GM18498 (cell line): ENCODE measurements around the gene NANOS3.
"Not testable (repeated sequence)": the region's sequence is repeated elsewhere in the genome, so short reads cannot be mapped to it uniquely, and the experiment has no call there.

ENCODE experiments used
- ATAC-seq: cut with Tn5 transposase; IDR thresholded peaks from one replicate; pipeline ENCODE4 v1.9.1; 2021; ENCODE audit warnings: mild to moderate bottlenecking, moderate library complexity; ENCODE audit not compliant: unreplicated experiment

Gene NANOS3

GRCh38 chr19:13842291-13843103 lies 34.4 kb upstream of the NANOS3 start:
- peak; percentile 21 for ATAC-seq

- ATAC-seq, result no peak
These were observed 33.6 kb upstream of the NANOS3 start for GRCh38 chr19:13843104-13843921.

DNA sequence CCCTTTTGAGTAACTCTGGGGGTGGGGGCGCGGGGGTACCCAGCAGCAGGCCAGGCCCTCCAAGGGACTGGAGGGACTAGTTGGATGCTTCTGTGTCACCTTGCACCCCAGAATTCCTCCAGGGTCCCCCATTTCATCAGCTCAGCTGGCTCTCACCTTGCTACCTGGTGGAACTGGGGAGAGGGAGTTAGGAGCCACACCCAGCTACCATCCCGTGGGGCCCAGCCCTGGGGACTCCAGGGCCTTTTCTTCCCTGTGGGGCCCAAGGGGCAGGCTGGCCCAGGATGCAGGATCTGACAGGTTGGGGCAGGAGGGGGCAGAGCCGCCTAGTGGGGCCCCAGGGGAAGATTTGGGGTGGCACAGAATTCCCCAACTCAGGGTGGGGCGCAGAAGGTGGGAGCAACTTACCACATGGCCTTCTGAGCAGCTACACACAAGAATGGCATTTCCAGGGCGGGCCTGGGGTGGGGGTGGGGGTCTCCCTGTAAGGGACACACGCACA lies 32.8 kb upstream of the NANOS3 start:
- no peak for ATAC-seq

GRCh38 chr19:13846557-13847406 lies 30.2 kb upstream of the NANOS3 start:
- peak; percentile 58 for ATAC-seq

DNA sequence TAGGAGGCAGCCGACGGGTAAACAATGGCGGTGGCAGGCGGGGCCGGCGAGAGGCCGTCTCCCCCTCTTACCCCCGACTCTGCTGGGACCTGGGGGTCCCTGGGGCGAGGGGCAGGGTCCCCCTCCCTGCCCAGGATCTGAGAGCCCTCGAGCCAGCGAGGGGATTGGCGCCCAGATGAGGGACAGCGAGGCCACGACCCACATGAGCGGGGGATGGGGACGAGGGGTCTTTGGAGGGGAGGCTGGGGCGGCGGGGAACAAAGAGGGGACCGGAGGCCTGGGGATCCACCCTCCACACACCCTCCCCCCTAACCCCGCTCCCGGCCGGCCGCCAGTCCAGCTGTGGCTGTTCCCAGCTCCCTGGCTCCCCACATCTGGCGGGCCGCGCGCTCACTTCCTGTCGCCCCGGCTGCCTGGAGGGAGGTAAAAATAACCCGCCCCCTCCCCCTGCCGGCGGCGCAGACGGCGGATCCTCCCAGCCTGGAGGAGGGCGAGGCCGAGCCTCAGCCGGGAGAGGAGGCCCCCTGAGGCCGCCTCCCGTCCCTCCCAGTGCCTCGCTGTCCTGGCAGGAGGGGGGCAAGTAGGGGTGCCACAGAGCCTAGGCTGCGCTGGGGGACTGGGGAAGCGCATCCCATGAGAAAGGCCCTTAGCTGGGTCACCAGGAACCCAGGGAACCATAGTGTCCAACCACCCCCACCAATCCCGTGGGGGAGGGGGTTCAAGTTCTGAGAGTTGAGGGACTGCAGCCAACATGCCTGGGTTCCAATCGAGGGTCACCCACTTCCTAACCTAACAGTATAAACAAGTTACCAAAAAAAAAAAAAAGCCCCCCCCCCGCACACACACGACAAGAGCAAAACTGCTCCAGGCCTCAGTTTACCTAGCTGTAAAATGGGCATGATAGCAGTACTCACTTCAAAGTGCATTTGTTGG lies 29.3 kb upstream of the NANOS3 start:
- peak; percentile 4 for ATAC-seq

DNA sequence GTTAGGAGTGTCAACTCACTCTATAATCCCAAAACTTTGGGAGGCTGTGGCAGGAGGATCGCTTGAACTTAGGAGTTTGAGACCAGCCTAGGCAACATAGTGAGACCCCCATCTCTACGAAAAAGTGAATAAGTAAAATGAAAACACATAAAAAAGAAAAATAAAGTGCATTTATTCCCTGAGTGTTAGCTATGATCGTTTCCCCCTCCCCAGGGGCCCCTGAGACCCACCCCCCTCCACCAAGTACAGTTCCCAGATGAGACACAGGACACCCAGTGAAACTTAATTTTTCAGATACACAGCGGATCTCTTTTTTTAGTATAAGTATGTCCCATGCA lies 28.6 kb upstream of the NANOS3 start:
- ATAC-seq, result no peak

DNA sequence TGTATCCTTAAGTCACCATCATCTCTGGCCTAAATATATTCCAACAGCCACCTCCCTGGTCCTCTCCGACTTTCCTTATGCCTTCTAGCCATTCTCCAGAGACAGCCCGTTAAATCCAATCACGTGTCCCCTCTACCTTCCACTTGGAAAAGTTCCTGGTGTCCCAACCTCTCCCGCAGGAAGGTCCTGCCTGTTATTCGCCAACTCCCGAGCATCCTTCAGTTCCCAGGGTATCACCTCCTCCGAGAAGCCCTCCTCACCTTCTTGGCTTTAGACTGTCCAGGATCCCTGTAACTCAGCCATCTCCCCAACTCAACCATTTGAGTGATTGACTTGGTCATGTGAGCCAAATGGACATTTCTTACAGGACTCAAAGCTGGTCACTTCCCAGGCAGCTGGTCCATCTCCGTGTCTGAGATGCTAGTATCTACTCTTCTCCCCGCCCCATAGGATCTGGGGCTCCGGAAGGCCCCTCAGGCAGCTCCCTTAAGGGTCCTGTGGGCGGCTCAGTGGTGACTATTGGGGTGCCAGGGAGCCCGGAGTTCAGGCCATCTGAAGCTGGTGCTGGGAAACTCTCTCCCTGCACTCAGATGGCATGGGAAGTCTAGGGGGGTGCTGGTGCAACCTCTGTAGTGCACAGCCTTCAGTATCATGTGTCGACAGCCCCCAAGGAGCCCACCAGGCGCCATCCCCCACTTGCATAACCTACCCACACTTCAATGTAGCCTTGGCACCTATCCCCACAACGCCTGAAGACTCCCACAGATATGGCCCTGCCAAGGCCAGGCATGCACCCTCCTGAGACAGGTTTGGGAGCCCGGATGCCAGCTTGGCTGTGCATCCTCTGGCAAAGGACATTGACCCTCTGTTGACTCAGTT lies 27.9 kb upstream of the NANOS3 start:
- no peak for ATAC-seq

DNA sequence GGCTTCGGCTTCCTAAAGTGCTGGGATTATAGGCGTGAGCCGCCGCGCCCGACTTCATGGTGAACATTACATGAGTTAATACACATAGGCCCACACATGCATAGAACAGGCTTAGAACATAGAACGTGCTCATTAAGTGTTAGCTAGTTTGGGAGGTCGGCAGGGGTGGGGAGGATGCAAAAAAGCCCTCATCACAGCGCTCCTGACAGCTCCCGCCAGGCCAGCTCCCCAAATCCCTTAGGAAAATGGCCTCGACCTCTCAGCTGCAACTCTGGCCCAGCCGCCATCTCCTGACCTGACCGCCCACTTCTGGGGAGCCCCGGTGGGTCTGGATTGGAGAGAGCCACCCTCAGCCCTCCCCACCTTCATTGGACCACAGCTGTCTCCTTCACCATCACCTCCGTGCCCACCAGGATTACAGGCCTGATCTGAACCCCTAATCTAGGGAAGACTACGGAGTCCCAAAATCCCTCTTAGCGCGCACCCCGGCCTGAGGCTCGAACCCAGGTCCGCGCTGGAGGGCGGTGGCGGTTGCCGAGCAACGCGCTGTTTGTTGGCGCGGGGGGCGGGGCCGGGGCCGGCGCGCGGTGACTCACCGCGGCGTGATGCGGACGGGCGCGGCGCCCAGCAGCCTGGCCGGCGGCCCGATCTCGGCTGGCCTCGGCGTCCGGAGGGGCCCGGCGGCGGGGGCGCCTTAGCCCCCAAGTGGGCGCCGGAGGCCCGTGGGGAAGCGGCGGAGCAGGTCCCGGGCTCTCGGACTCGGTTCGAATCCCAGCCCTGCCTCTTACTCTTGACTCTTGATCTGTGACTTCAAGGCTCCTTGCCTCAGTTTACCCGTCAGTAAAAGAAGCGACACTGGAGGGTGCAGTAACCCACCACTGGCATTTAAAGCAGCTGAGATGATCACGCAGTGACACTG lies 26.7 kb upstream of the NANOS3 start:
- ATAC-seq, result no peak

DNA sequence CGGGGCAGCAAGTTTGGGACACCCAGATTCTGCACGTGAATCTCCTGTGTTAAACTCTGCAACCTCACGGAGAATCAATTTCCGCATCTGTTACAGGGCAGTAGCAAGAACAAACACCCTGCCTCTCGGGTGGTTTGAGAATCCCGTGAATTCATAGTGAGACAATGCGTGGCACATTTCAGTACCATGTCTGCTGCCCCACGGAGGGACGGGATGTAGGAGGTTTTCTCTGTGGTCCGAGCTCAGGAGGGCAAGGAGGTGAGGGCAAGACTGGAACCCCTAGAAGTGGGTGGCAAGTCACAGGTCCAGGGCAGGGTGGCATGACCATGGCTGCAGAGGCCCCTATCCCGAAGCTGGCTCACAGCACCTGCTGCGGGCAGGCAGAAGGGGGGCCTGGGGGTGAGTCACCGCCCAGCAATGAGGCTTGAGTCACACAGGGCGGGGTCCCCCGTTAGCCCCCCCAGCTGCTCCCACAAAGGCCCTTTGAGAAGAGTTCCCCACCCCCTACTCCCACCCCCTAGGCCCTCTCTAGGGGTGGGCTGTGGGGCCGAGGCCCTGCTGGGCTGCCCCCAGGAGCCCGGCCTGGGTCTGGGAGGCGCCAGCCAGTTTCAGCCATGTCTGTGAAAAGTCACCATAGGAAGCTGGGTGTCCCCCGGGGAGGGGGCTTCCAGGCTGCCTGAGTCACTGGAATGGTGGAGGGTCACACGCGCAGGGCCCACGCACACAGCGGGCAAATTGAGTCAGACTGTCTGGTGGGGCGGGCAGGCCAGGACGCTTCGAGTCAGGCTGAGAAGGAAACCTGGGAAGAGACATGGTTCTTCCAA lies 25.8 kb upstream of the NANOS3 start:
- ATAC-seq, result no peak

- ATAC-seq, result not testable (repeated sequence)
These were observed 25.2 kb upstream of the NANOS3 start for GRCh38 chr19:13851734-13852114.

DNA sequence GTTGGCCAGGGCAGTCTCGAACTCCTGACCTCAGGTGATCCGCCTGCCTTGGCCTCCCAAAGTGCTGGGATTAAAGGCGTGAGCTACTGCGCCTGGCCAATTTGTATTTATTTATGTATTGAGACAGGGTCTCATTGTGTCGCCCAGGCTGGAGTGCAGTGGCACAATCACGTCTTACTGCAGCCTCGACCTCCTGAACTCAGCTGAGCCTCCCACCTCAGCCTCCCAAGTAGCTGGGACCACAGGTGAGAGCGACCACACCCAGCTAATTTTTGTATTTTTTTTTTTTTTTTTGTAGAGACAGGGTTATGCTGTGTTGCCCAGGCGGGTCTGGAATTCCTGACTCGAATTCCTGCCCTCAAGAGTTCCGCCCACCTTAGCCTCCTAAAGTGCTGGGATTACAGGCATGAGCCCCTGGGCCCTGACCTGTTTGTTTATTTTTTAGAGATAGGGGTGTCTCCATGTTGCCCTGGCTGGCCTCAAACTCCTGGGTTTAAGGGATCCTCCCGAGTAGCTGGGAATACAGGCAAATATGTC lies 24.7 kb upstream of the NANOS3 start:
- not testable (repeated sequence) for ATAC-seq

GRCh38 chr19:13856497-13856896 lies 20.4 kb upstream of the NANOS3 start:
- no peak for ATAC-seq

- ATAC-seq, result no peak
These were observed 17.5 kb upstream of the NANOS3 start for GRCh38 chr19:13859361-13859880.

- no peak for ATAC-seq
These were observed 16.1 kb upstream of the NANOS3 start for GRCh38 chr19:13860679-13861391.

DNA sequence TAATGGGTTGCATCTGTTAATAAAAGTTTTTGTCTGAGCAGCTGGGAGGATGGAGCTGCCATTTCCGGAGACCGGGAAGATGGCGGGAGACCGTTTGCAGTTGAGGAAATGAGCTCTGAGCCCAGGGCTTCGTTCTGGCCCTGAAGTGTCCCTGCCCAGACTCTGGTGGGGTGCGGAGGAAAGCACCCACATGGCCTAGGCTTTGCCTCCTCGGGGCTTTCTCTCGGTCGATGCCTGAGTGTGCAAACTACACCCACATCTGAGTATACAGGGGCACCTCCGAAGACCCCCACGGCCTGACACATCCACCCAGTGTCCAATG lies 15.6 kb upstream of the NANOS3 start:
- peak; percentile 34 for ATAC-seq
